GM12864 (cell line): ENCODE results near the gene FOXR1.
"Not testable (repeated sequence)": the region's sequence is repeated elsewhere in the genome, so short reads cannot be mapped to it uniquely, and the experiment has no call there.

Experiments used
- DNase-seq: peaks from one replicate; pipeline ENCODE4 v3.0.0-alpha.2; 2011; ENCODE audit warnings: low read depth
- H3K4me3 ChIP-seq: 2 replicates; pipeline ENCODE4 v1.5.1; 2011; ENCODE audit warnings: mild to moderate bottlenecking, low read depth, low read length, control low read depth
- TF ChIP-seq, protein P1 (sequence below): IDR thresholded peaks from 2 replicates; pipeline ENCODE4 v1.5.1; 2011; ENCODE audit warnings: low read depth, mild to moderate bottlenecking, moderate library complexity, low read length, control low read depth, inconsistent platforms; ENCODE audit errors: missing control alignments

The FOXR1 gene

GRCh38 chr11:118988280-118988679 lies 16.7 kb downstream of the FOXR1 start:
- no peak for DNase-seq
- TF ChIP-seq, protein P1, sequence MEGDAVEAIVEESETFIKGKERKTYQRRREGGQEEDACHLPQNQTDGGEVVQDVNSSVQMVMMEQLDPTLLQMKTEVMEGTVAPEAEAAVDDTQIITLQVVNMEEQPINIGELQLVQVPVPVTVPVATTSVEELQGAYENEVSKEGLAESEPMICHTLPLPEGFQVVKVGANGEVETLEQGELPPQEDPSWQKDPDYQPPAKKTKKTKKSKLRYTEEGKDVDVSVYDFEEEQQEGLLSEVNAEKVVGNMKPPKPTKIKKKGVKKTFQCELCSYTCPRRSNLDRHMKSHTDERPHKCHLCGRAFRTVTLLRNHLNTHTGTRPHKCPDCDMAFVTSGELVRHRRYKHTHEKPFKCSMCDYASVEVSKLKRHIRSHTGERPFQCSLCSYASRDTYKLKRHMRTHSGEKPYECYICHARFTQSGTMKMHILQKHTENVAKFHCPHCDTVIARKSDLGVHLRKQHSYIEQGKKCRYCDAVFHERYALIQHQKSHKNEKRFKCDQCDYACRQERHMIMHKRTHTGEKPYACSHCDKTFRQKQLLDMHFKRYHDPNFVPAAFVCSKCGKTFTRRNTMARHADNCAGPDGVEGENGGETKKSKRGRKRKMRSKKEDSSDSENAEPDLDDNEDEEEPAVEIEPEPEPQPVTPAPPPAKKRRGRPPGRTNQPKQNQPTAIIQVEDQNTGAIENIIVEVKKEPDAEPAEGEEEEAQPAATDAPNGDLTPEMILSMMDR: no peak
- no peak overlapping the region for H3K4me3 ChIP-seq

DNA sequence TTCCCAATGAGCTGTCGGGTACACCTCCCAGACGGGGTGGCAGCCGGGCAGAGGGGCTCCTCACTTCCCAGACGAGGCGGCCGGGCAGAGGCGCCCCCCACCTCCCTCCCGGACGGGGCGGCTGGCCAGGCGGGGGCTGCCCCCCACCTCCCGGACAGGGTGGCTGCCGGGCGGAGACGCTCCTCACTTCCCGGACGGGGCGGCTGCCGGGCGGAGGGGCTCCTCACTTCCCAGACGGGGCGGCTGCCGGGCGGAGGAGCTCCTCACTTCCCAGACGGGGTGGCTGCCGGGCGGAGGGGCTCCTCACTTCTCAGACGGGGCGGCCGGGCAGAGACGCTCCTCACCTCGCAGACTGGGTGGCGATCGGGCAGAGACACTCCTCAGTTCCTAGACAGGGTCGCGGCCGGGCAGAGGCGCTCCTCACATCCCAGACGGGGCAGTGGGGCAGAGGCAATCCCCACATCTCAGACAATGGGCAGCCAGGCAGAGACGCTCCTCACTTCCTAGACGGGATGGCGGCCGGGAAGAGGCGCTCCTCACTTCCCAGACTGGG lies 20.0 kb downstream of the FOXR1 start:
- DNase-seq, H3K4me3 ChIP-seq: not testable (repeated sequence)

GRCh38 chr11:118996926-118997626 lies 25.5 kb downstream of the FOXR1 start:
- DNase-seq: peak; percentile 26
- TF ChIP-seq, protein P1: peak; percentile 59
- H3K4me3 ChIP-seq: peak overlapping the region; percentile 64

GRCh38 chr11:118997627-118998387 lies 26.2 kb downstream of the FOXR1 start, which contains the start of gene CENATAC:
Gene CENATAC (plus strand): TSS chr11:118998138. CDS start chr11:118998198, 60 bp downstream.
- H3K4me3 ChIP-seq: peak within 1 kb of the TSS; percentile 64
- DNase-seq: peak; percentile 72
- TF ChIP-seq, protein P1: peak; percentile 15

DNA sequence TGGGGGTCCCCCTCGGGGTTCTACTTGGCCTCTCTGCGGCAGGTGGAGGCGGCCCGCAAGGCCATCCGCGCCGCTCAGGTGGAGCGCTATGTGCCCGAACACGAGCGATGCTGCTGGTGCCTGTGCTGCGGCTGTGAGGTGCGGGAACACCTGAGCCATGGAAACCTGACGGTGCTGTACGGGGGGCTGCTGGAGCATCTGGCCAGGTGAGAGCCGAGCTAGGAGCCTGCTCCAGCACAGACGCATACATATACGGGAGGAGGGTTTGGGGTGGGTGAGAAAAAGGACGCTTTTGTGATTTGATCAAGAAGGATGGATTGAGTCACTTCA lies 26.8 kb downstream of the FOXR1 start:
- DNase-seq: no peak
- peak overlapping the region; percentile 64 for H3K4me3 ChIP-seq
- TF ChIP-seq, protein P1: no peak

GRCh38 chr11:118998822-118999221 lies 27.3 kb downstream of the FOXR1 start:
- peak overlapping the region; percentile 64 for H3K4me3 ChIP-seq
- TF ChIP-seq, protein P1: no peak
- no peak for DNase-seq

- no peak for DNase-seq
- TF ChIP-seq, protein P1: no peak
- H3K4me3 ChIP-seq: no peak overlapping the region
These were observed 29.3 kb downstream of the FOXR1 start for GRCh38 chr11:119000906-119001305.
